Immature natural killer cell (primary cell): ENCODE results near the gene ZBP1. TPM values are rescaled to one million over a fixed set of nuclear protein-coding genes. Genes with fewer than 3 reads are reported as not detected.

Source experiments
- DNase-seq, 3 donors: peaks; one replicate each; pipeline ENCODE4 v3.0.0; 2022; ENCODE audit warnings: mixed read lengths in 1 of 3
- H3K27ac Mint-ChIP-seq, 6 donors: one replicate each; pipeline ENCODE4 v1.8.0; 2020; ENCODE audit warnings: mixed read lengths in 6 of 6, mild to moderate bottlenecking in 5 of 6, inconsistent platforms in 4 of 6, moderate library complexity in 3 of 6
- H3K27me3 Mint-ChIP-seq, 3 donors: one replicate each; pipeline ENCODE4 v1.8.0; 2020 to 2021; ENCODE audit warnings: low read depth in 3 of 3, mild to moderate bottlenecking in 3 of 3, mixed read lengths in 3 of 3, moderate library complexity in 3 of 3, inconsistent platforms in 1 of 3
- H3K36me3 Mint-ChIP-seq, 3 donors: one replicate each; pipeline ENCODE4 v1.8.0; 2020; ENCODE audit warnings: mixed read lengths in 3 of 3, inconsistent platforms in 2 of 3, mild to moderate bottlenecking in 2 of 3
- H3K4me1 Mint-ChIP-seq, 2 donors: one replicate each; pipeline ENCODE4 v1.8.0; 2020; ENCODE audit warnings: inconsistent platforms in 2 of 2, mild to moderate bottlenecking in 2 of 2, mixed read lengths in 2 of 2, moderate library complexity in 1 of 2
- H3K4me3 Mint-ChIP-seq, 5 donors: one replicate each; pipeline ENCODE4 v1.8.0; 2020; ENCODE audit warnings: mild to moderate bottlenecking in 5 of 5, mixed read lengths in 5 of 5, inconsistent platforms in 3 of 5, moderate library complexity in 3 of 5
- H3K9me3 Mint-ChIP-seq, 6 donors: one replicate each; pipeline ENCODE4 v1.8.0; 2020; ENCODE audit warnings: mild to moderate bottlenecking in 6 of 6, mixed read lengths in 6 of 6, inconsistent platforms in 4 of 6, moderate library complexity in 3 of 6
- polyA plus RNA-seq, 3 donors: library from polyadenylated mRNA; unstranded; fragments of 300-500 nt; fragmentation: Illumina TruSeq; gene quantifications; one replicate each; pipeline ENCODE4 v1.2.3, GENCODE V29; 2021

The ZBP1 gene
- polyA plus RNA-seq, 3 donors from 2014 or later = 29.0 to 43.5 (median 32.2) TPM

DNA sequence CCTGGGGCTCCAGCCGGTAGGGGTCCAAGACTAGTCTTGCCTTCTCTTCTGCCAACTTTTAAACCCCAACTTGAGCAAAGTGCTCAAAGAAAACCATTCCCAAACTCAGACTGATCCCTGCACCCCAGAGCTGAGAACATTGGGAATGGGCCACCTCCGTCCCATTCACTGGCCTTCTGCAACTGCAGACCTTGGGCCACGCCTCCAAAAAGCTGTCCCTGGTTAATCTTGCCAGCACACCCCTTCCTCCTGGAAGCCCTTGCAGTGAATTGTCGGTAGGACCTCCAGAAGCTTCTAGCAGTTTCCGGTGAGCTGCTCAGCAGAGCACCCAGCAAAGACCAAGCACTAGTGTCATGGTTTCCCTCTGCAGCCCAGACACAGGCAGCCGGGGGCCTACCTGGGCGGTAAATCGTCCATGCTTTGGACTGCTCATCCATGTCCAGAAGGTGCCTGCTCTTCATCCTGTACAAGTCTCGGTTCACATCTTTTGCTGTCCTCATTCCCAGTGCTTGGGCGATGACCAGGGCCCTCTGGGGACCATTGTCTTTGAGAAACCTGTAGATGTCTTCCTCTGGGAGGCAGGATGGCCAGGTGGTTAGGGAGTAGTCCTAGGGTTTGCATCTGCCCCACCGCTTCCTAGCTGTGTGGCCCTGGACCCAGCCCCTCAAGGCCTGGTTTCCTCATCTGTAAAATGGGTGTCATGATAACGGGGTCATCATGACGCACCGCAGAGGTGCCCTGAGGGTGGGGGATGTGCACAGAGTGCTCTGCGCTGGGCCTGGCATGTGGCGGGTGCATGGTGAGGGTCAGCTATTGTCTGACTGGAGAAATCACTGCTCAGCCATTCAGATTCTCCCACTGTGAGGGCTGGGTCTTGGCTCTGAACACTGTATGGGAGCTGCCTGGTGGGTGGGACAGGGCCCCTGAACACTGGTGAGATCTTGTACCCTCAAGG, 5.5 kb downstream of the ZBP1 start:
- peaks cover 18 to 42% (median 35%) of the 10 kb centered on the region in 3 donors for H3K36me3 Mint-ChIP-seq
- no peak for DNase-seq
- H3K27ac Mint-ChIP-seq = no peak overlapping the region
- H3K27me3 Mint-ChIP-seq = peaks cover 9 to 22% (median 10%) of the 10 kb centered on the region in 3 donors
- peaks cover 0 to 1% (median 0%) of the 10 kb centered on the region in 6 donors for H3K9me3 Mint-ChIP-seq
- H3K4me3 Mint-ChIP-seq = no peak overlapping the region
- peaks cover 26 to 38% of the 10 kb centered on the region in 2 donors for H3K4me1 Mint-ChIP-seq

DNA sequence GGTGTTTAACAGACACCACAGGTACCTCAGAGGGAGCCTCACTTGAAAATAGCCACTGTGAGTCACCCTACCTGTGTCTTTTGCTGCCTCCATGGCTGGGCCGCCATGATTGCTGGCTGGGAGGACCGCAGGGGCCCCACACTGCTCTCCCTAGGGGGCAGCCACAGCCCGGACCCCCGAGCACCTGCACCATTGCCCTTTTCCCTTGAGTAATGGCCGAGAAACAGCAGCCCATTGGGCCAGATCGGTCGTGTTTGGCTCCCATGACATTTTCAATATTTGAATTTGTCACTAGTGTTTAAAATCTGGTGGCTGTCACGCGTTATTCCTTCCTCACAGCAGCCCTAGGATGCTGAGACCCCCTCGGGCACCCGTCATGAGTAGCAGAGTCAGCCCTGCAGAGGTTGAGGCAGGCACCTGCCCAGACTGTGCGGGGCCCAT, 6.7 kb downstream of the ZBP1 start:
- peaks cover 23 to 52% (median 38%) of the 10 kb centered on the region in 3 donors for H3K36me3 Mint-ChIP-seq
- no peak overlapping the region for H3K27ac Mint-ChIP-seq
- H3K9me3 Mint-ChIP-seq = no peaks in the 10 kb centered on the region
- H3K4me3 Mint-ChIP-seq = no peak overlapping the region
- peaks cover 15 to 29% of the 10 kb centered on the region in 2 donors for H3K4me1 Mint-ChIP-seq
- peaks cover 0 to 11% (median 4%) of the 10 kb centered on the region in 3 donors for H3K27me3 Mint-ChIP-seq
- DNase-seq = no peak

DNA sequence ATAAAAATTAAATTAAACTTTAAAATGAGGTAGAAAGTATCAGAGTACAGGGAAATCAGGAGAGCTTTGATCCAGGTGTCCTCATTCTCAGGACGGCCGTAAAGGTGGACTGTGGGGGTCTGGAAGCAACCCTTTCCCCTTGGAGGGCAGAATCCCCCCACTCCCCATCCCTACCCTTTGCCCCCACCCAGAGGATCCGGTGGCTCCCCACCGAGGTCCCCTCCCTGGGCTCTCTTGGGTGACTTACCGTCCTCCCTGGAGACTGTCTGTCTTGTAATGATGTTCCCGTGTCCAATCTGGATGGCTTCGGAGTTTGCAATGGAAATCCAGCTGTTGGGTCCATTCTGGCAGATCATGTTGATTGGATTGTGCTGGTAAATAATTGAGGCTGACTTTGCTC, 7.3 kb downstream of the ZBP1 start:
- H3K9me3 Mint-ChIP-seq = no peaks in the 10 kb centered on the region
- H3K4me3 Mint-ChIP-seq = no peak overlapping the region
- peaks cover 9 to 23% of the 10 kb centered on the region in 2 donors for H3K4me1 Mint-ChIP-seq
- H3K36me3 Mint-ChIP-seq = peaks cover 24 to 54% (median 44%) of the 10 kb centered on the region in 3 donors
- no peak overlapping the region for H3K27ac Mint-ChIP-seq
- H3K27me3 Mint-ChIP-seq = peaks cover 0 to 8% (median 3%) of the 10 kb centered on the region in 3 donors
- DNase-seq = no peak

DNA sequence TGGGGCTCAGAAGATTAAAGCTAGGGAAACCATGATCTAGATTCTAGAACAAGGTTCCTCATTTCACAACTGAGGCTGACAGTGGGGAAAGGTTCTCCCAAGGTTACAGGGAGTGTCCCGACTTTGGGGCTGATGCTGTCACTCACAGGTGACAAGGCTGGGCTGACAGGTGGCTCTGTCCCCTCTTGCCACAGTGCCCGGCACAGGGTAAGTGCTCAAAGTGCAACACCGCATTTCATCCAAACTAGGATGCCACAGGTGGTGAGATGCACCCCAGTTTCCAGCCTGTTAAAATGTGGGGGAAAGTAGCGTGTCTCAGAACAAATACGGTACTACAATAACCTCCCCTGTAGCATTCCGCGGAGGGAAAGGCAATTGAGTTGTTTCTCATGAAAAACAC, 7.8 kb downstream of the ZBP1 start:
- Mint-ChIP-seq H3K9me3 (no peaks in the 10 kb centered on the region), H3K36me3 (peaks cover 28 to 58% (median 48%) of the 10 kb centered on the region in 3 donors), H3K4me3 (no peak overlapping the region), H3K27me3 (peaks cover 0 to 6% (median 2%) of the 10 kb centered on the region in 3 donors), H3K27ac (no peak overlapping the region), H3K4me1 (peaks cover 9 to 18% of the 10 kb centered on the region in 2 donors)
- DNase-seq = no peak

DNA sequence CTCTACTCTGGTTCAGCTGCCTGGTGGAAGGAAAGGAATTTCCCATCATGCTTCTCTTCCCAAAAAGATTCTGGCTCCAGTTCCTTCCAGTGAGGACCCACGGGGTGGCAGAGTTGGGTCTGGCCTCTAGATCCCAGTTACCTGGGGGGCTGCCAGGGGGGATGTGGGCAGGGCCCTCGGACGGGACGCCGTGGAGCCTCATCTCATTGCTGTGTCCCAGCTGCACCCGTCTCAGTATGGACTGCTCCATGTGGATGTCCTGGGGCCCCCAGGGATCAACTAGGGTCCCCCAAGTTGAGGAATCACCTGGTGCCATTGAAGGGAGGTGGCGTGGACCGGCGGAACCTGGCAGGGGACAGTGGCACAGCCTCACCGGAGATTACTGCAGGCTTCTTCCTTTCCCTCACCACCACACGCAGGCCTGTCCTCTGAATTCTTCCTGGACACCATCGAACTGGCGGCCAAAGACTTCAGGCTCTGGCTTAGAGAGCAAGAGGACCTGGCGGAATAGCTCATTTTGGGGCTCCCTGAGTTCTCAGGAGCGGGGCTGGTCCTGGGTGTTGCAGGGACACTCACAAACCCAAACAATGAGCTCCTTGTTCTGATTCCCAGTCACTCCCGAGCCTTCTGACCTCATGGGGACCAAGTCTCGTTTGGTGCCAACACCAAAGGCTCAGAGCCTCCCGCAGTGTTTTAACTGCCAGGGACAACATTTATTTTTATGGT, 8.5 kb downstream of the ZBP1 start:
- H3K9me3 Mint-ChIP-seq = no peaks in the 10 kb centered on the region
- peaks cover 0 to 3% (median 0%) of the 10 kb centered on the region in 3 donors for H3K27me3 Mint-ChIP-seq
- DNase-seq = no peak
- H3K4me1 Mint-ChIP-seq = peaks cover 12% of the 10 kb centered on the region in 2 donors
- H3K36me3 Mint-ChIP-seq = peaks cover 29 to 64% (median 54%) of the 10 kb centered on the region in 3 donors
- no peak overlapping the region for H3K27ac Mint-ChIP-seq
- no peak overlapping the region for H3K4me3 Mint-ChIP-seq

DNA sequence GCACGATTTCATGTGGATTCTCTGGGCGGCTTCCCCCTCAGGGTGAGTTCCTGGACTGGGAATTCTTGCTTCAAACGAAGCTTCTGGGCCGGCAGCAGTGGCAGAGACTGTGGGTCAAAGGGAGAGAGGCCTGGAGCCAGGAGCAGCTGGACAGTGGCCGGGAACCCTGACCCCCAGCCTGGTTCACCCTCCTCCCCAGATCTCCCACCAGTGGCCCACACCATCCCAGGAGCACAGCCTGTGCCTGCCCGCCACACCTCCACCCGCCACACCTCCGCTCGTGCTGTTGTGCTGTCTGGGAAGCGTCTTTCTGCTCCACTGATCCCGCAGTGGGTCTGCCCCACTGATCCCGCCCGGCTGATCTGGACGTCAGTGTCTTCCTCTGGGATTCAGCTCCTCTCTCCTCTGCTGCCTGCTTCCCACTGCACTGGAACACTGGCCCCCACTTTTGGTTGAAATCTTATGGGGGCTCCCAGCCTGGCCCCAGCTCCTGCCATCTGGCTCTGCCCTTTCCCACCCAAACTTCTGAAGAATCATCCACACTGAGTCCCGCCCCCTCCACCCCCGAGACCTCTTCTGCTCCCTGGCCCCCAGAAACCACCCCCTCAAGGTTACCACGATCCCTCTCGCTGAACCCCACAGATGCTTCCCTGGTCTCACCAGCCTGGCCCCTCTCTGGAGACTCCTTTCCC, 9.8 kb downstream of the ZBP1 start:
- H3K4me1 Mint-ChIP-seq = peaks cover 18 to 25% of the 10 kb centered on the region in 2 donors
- peaks cover 0 to 10% (median 0%) of the 10 kb centered on the region in 3 donors for H3K27me3 Mint-ChIP-seq
- no peaks in the 10 kb centered on the region for H3K9me3 Mint-ChIP-seq
- no peak for DNase-seq
- peak overlapping the region in 2 of 6 donors; percentile 21 to 40 for H3K27ac Mint-ChIP-seq
- peaks cover 29 to 67% (median 53%) of the 10 kb centered on the region in 3 donors for H3K36me3 Mint-ChIP-seq
- no peak overlapping the region for H3K4me3 Mint-ChIP-seq

DNA sequence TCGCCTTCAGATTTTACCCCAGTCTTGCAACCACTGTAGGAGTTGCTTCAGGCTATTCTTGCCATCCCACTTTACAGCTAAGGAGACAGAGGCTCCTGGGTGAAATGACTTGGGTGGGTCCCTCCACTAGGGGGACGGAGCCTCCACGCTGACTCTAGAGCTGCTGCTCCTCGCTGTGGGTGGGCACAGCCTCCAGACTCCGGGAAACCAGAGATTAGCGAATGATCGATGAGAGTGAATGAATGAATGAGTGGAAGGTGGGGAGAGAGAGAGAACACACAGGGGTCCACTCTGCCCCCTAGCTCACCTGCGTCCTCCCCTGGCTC, 10.4 kb downstream of the ZBP1 start:
- Mint-ChIP-seq H3K27ac (peak overlapping the region in 2 of 6 donors; percentile 16 to 74), H3K4me3 (no peak overlapping the region), H3K4me1 (peaks cover 24 to 31% of the 10 kb centered on the region in 2 donors), H3K36me3 (peaks cover 29 to 69% (median 54%) of the 10 kb centered on the region in 3 donors), H3K9me3 (no peaks in the 10 kb centered on the region), H3K27me3 (peaks cover 0 to 15% (median 0%) of the 10 kb centered on the region in 3 donors)
- no peak for DNase-seq

DNA sequence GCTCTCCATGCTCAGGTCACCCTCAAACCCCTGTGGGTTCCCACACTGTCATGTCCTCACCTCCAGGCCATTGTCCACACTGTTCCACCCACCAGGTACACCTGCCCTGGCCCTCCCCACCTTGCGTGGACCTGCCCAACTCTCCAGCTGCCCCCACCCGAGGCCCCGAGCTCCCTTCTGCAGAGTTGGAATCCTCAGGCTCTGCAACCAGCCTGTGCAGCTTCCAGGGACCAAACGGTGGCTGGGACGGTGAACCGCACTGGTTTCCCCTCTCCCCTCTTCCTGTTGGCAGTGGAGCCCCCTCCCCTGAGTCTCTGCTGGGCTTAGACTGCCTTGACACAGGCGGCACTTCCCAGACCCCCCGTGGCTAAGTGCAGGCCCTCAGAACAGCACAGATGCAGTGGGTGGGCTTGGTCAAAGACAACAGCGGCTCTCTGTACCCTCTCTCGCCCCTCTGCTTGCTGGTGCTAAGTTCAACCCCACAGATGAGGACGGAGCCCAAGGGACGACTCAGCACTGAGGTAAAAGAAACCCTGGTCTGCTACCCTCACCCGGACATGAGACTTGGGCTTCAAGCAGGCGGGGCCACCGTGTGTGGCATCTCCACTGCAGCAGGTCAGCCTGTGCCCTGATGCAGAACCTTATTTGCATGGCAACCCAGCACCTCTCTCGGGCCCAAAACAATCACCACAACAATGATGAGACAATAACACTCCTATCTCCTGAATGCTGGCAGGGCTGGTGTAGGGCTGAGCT, 11.0 kb downstream of the ZBP1 start:
- DNase-seq = no peak
- peaks cover 25 to 66% (median 50%) of the 10 kb centered on the region in 3 donors for H3K36me3 Mint-ChIP-seq
- H3K4me1 Mint-ChIP-seq = peaks cover 27 to 36% of the 10 kb centered on the region in 2 donors
- H3K27ac Mint-ChIP-seq = peak overlapping the region in 2 of 6 donors; percentile 53 to 74
- no peaks in the 10 kb centered on the region for H3K9me3 Mint-ChIP-seq
- H3K27me3 Mint-ChIP-seq = peaks cover 0 to 18% (median 0%) of the 10 kb centered on the region in 3 donors
- no peak overlapping the region for H3K4me3 Mint-ChIP-seq

DNA sequence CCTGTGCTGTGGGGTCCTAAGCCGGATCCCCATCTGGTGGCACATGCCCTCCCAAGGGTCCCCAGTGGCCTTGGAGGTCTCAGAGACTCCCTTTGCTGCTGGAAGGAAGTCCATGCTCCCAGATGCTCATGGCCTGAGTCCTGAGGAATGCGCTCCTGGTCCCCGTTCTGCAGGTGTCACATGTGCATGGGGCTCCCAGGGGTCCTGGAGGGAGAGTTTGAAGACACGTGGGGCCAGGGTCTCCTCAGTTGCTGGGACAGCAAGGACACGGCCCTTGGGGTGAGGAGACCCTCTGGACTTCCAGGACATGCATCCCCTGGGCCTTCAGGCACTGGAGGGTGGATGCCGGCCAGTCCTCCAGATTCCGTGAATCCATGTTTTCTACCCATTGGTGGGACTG, 11.7 kb downstream of the ZBP1 start:
- no peak for DNase-seq
- Mint-ChIP-seq H3K27me3 (peaks cover 0 to 17% (median 0%) of the 10 kb centered on the region in 3 donors), H3K9me3 (no peaks in the 10 kb centered on the region), H3K27ac (no peak overlapping the region), H3K4me1 (peaks cover 34 to 42% of the 10 kb centered on the region in 2 donors), H3K4me3 (no peak overlapping the region), H3K36me3 (peaks cover 25 to 62% (median 49%) of the 10 kb centered on the region in 3 donors)

DNA sequence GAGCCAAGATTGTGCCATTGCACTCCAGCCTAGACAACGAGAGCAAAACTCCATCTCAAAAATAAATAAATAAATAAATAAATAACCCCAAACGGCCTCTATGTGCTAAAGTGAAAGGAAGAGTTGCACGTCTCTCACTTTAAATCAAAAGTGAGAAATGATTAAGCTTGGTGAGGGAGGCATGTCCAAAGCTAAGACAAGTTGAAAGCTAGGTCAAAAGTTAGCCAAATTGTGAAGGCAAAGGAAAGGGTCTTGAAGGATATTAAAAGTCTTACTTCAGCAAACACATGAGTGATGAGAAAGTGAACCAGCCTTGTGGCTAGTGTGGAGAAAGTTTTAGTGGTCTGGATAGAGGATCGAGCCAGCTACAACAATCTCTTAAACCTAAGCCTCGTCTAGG, 14.3 kb downstream of the ZBP1 start:
- H3K27ac Mint-ChIP-seq = peak overlapping the region; percentile 93 to 98 (median 97)
- H3K4me3 Mint-ChIP-seq = peak overlapping the region; percentile 11 to 82 (median 36)

DNA sequence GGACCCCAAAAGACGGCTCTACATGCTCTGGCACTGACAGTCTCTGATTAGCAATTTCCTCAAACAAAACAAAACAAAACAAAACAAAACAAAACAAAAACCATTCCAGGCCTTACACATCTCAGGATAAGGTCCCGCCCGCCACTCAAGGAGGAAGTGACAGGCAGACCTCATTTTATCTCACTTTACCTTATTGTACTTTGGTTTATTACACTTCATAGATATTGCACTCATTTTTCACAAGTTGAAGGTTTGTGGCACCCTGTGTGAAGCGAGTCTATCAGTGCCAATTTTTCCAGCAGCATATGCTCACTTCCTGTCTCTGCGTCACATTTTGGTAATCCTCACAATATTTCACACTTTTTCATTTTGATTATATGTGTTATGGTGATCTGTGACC, 15.2 kb downstream of the ZBP1 start:
- Mint-ChIP-seq H3K27me3 (peaks cover 0 to 15% (median 0%) of the 10 kb centered on the region in 3 donors), H3K4me3 (peak overlapping the region; percentile 70 to 87 (median 82)), H3K9me3 (no peaks in the 10 kb centered on the region), H3K27ac (peak overlapping the region; percentile 93 to 98 (median 97)), H3K4me1 (peaks cover 45 to 55% of the 10 kb centered on the region in 2 donors), H3K36me3 (peaks cover 12 to 38% (median 34%) of the 10 kb centered on the region in 3 donors)
- DNase-seq = peak; percentile 87 to 89 (median 89)

More for the DNA sequence above, 14.3 kb downstream of the ZBP1 start:
- DNase-seq = peak; percentile 39 to 54 (median 53)
- no peaks in the 10 kb centered on the region for H3K9me3 Mint-ChIP-seq
- peaks cover 0 to 15% (median 0%) of the 10 kb centered on the region in 3 donors for H3K27me3 Mint-ChIP-seq
- peaks cover 16 to 47% (median 41%) of the 10 kb centered on the region in 3 donors for H3K36me3 Mint-ChIP-seq
- peaks cover 46 to 55% of the 10 kb centered on the region in 2 donors for H3K4me1 Mint-ChIP-seq

DNA sequence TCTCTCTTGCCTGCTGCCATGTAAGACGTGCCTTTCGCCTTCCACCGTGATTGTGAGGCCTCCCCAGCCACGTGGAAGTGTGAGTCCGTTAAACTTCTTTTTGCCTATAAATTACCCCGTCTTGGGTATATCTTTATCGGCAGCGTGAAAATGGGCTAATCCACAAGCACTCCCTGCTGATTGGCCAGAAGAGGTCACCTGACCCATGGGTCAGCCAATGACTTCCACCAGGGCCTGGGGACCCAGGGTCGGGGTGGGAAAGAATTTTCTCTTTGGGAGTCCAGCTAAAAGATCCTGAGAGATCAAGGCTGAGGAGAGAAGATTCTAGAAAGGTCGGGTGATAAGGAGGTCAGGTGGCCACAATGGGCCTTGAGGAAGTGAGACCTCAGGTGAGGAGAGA, 17.1 kb downstream of the ZBP1 start:
- peak overlapping the region; percentile 73 to 98 (median 86) for H3K27ac Mint-ChIP-seq

More for the DNA sequence above, 17.1 kb downstream of the ZBP1 start:
- Mint-ChIP-seq H3K4me3 (peak overlapping the region in 2 of 5 donors; percentile 42 to 47), H3K27me3 (peaks cover 0 to 15% (median 0%) of the 10 kb centered on the region in 3 donors), H3K9me3 (no peaks in the 10 kb centered on the region), H3K4me1 (peaks cover 41 to 55% of the 10 kb centered on the region in 2 donors), H3K36me3 (peaks cover 6 to 25% (median 21%) of the 10 kb centered on the region in 3 donors)
- no peak for DNase-seq
